ENCODE data around the gene WDR31. TPM values are rescaled to one million over a fixed set of nuclear protein-coding genes. Genes with fewer than 3 reads are reported as not detected.

The WDR31 gene
- total and polyA plus RNA-seq, 2 of the 4 experiments (the other 2 are of a cell fraction): 0.29 to 0.36 TPM

DNA sequence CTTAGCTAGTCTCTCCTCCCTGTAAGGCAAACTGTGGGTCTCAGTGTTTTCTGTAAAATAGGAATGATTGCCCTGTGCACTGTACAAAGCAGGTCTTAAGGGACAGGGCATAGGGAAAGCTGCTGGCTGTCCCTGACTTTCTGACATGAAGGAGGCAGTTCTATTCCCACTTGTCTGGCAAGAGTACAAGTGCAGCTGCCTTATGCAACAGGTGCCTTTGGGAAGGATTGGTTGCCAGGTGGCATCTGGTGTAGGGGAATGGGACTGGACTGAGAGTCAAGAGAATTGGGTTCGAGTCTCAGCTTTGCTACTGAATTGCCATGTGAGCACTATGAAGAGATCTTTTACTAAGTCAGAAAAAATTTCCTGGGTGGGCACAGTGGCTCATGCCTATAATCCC is 19.3 kb upstream of the WDR31 start:
- H3K9ac ChIP-seq (ENCODE audit: low read depth, low read length): no peak overlapping the region
- ChIA-PET POLR2A (ENCODE audit: unreplicated experiment) (no interaction called here), CTCF (no interaction called here)
- H3K56ac ChIP-seq (ENCODE audit: extremely low read depth, insufficient read depth, low read length): no peak overlapping the region
- H3K79me1 ChIP-seq (ENCODE audit: low read depth in 1 of 2, low read length in 2 of 2): no peaks in the 10 kb centered on the region
- no TSS peak for BruUV-seq (replicated peaks)
- no peak overlapping the region for H4K8ac ChIP-seq (ENCODE audit: low read depth in 2 of 2, low read length in 2 of 2)
- dilution Hi-C loops (cut with HindIII; ENCODE audit: low sequenced_read_pairs, unreplicated experiment): no loop called here
- H2AK5ac ChIP-seq (ENCODE audit: low read depth, low read length): no peak overlapping the region
- no peaks in the 10 kb centered on the region for H4K20me1 ChIP-seq (ENCODE audit: insufficient read depth, low read length)
- H3K18ac ChIP-seq (ENCODE audit: low read depth, low read length): no peak overlapping the region
- intact Hi-C loops (cut with micrococcal nuclease): no loop called here
- H3K4ac ChIP-seq (ENCODE audit: low read depth, low read length): no peak overlapping the region
- no peak overlapping the region for H4K5ac ChIP-seq (ENCODE audit: low read depth, low read length)
- H4K91ac ChIP-seq (ENCODE audit: insufficient read depth, low read depth, low read length): no peak overlapping the region
- H2BK5ac ChIP-seq (ENCODE audit: low read depth, low read length, poor library complexity, severe bottlenecking): no peak overlapping the region
- H3K9me3 ChIP-seq (ENCODE audit: control insufficient read depth, insufficient read depth, low read length): no peaks in the 10 kb centered on the region
- no peak overlapping the region for H2AFZ ChIP-seq (replicated peaks; ENCODE audit: low read length, poor library complexity)
- TF ChIP-seq CEBPB (IDR thresholded peaks at IDR 0.05; ENCODE audit: low read depth, low read length) (no peak), MXI1 (IDR thresholded peaks at IDR 0.05; ENCODE audit: borderline replicate concordance, low read depth, low read length) (no peak), RAD21 (IDR thresholded peaks at IDR 0.05; ENCODE audit: low read length) (no peak), NFE2L2 (IDR thresholded peaks at IDR 0.05; ENCODE audit: low read depth, low read length) (no peak), MAFK (IDR thresholded peaks at IDR 0.05; ENCODE audit: low read depth, low read length) (no peak), RFX5 (IDR thresholded peaks at IDR 0.05; ENCODE audit: low read depth, low read length) (no peak), FOS (IDR thresholded peaks at IDR 0.05; ENCODE audit: low read depth, low read length) (no peak), MAZ (IDR thresholded peaks at IDR 0.05; ENCODE audit: borderline replicate concordance, low read depth, low read length) (no peak), BHLHE40 (IDR thresholded peaks at IDR 0.05; ENCODE audit: low read depth, low read length) (no peak), POLR2A (IDR thresholded peaks at IDR 0.05; ENCODE audit: low read depth, low read length) (no peak), RCOR1 (IDR thresholded peaks at IDR 0.05; ENCODE audit: insufficient replicate concordance, low read length) (no peak), SMC3 (IDR thresholded peaks at IDR 0.05; ENCODE audit: low read depth, low read length) (no peak), CHD1 (IDR thresholded peaks at IDR 0.05; ENCODE audit: low read depth, low read length) (no peak)
- TF ChIP-seq, protein P1, sequence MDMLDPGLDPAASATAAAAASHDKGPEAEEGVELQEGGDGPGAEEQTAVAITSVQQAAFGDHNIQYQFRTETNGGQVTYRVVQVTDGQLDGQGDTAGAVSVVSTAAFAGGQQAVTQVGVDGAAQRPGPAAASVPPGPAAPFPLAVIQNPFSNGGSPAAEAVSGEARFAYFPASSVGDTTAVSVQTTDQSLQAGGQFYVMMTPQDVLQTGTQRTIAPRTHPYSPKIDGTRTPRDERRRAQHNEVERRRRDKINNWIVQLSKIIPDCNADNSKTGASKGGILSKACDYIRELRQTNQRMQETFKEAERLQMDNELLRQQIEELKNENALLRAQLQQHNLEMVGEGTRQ (IDR thresholded peaks at IDR 0.05; ENCODE audit: low read depth, low read length): no peak
- TF ChIP-seq, protein P2, sequence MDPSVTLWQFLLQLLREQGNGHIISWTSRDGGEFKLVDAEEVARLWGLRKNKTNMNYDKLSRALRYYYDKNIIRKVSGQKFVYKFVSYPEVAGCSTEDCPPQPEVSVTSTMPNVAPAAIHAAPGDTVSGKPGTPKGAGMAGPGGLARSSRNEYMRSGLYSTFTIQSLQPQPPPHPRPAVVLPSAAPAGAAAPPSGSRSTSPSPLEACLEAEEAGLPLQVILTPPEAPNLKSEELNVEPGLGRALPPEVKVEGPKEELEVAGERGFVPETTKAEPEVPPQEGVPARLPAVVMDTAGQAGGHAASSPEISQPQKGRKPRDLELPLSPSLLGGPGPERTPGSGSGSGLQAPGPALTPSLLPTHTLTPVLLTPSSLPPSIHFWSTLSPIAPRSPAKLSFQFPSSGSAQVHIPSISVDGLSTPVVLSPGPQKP (IDR thresholded peaks at IDR 0.05; ENCODE audit: borderline replicate concordance, low read depth, low read length): no peak
- TF ChIP-seq, protein P3, sequence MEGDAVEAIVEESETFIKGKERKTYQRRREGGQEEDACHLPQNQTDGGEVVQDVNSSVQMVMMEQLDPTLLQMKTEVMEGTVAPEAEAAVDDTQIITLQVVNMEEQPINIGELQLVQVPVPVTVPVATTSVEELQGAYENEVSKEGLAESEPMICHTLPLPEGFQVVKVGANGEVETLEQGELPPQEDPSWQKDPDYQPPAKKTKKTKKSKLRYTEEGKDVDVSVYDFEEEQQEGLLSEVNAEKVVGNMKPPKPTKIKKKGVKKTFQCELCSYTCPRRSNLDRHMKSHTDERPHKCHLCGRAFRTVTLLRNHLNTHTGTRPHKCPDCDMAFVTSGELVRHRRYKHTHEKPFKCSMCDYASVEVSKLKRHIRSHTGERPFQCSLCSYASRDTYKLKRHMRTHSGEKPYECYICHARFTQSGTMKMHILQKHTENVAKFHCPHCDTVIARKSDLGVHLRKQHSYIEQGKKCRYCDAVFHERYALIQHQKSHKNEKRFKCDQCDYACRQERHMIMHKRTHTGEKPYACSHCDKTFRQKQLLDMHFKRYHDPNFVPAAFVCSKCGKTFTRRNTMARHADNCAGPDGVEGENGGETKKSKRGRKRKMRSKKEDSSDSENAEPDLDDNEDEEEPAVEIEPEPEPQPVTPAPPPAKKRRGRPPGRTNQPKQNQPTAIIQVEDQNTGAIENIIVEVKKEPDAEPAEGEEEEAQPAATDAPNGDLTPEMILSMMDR (conservative IDR thresholded peaks at IDR 0.05; ENCODE audit: low read depth, low read length): no peak
- H2BK20ac ChIP-seq (ENCODE audit: low read depth, low read length): no peak overlapping the region
- H3K9me1 ChIP-seq (ENCODE audit: insufficient read depth, low read length): peaks cover 3% of the 10 kb centered on the region; the same call in 1 of the 2 replicates
- H3K36me3 ChIP-seq (ENCODE audit: control insufficient read depth, insufficient read depth, low read length): no peaks in the 10 kb centered on the region
- no peak overlapping the region for H3K27ac ChIP-seq (ENCODE audit: insufficient read depth, low read length)
- H2BK120ac ChIP-seq (ENCODE audit: low read depth, low read length): no peak overlapping the region
- H3K14ac ChIP-seq (replicated peaks; ENCODE audit: low read depth, low read length): no peak overlapping the region
- H3K4me3 ChIP-seq (ENCODE audit: insufficient read depth, low read depth, low read length): no peak overlapping the region
- no peak for DNase-seq
- in situ Hi-C loops (cut with MboI; ENCODE audit: low sequenced_read_pairs): no loop called here
- no peaks in the 10 kb centered on the region for H3K4me1 ChIP-seq (ENCODE audit: control insufficient read depth, insufficient read depth, low read length)
- H3K4me2 ChIP-seq (ENCODE audit: low read depth, low read length): no peak overlapping the region
- no peak overlapping the region for H2BK15ac ChIP-seq (ENCODE audit: low read depth, low read length)
- H3K27me3 ChIP-seq (ENCODE audit: control insufficient read depth, insufficient read depth, low read length): peaks cover 48% of the 10 kb centered on the region
- no peak overlapping the region for H3K23ac ChIP-seq (ENCODE audit: low read depth, low read length)
- WGBS, 2 experiments (ENCODE audit: extremely low coverage in 2 of 2, insufficient read length in 1 of 2): no CpG with 5 or more reads among the region's 1 CpG
- ATAC-seq (ENCODE audit: low read depth): no peak
- H2AK9ac ChIP-seq (replicated peaks; ENCODE audit: low read depth, low read length, poor library complexity): no peak overlapping the region

All from IMR-90 (cell line).